ENCODE results near the gene BATF3. TPM values are rescaled to one million over a fixed set of nuclear protein-coding genes. Genes with fewer than 3 reads are reported as not detected.
"Not testable (repeated sequence)": the region's sequence is repeated elsewhere in the genome, so short reads cannot be mapped to it uniquely, and the experiment has no call there.

The BATF3 gene
- total RNA-seq, 3 donors from 2014 or later = 0.38 to 2.9 (median 1.6) TPM

GRCh38 chr1:212668477-212668876 lies 31.2 kb downstream of the BATF3 start:
- Histone ChIP-seq H3K9me3 (no peaks in the 10 kb centered on the region), H3K36me3 (ENCODE audit: low read depth) (no peaks in the 10 kb centered on the region), H3K4me1 (ENCODE audit: low read depth) (peaks cover 3% of the 10 kb centered on the region), H3K4me3 (no peak overlapping the region)
- TF ChIP-seq CTCF (IDR thresholded peaks at IDR 0.05) = no peak
- intact Hi-C loops (cut with DNase I, micrococcal nuclease) = no loop called here
- no peak for DNase-seq
- no peak for ATAC-seq

- ATAC-seq (peak; percentile 58), DNase-seq (no peak)
- no peaks in the 10 kb centered on the region for H3K9me3 ChIP-seq
- no peak overlapping the region for H3K4me3 ChIP-seq
- intact Hi-C loops (cut with DNase I, micrococcal nuclease) = no loop called here
- H3K4me1 ChIP-seq (ENCODE audit: low read depth) = peaks cover 3% of the 10 kb centered on the region
- no peaks in the 10 kb centered on the region for H3K36me3 ChIP-seq (ENCODE audit: low read depth)
- TF ChIP-seq CTCF (IDR thresholded peaks at IDR 0.05) = no peak
Observed at GRCh38 chr1:212667223-212668139, 32.2 kb downstream of the BATF3 start.

- DNase-seq = no peak
- Histone ChIP-seq H3K9me3 (no peaks in the 10 kb centered on the region), H3K36me3 (ENCODE audit: low read depth) (no peaks in the 10 kb centered on the region), H3K4me1 (ENCODE audit: low read depth) (peaks cover 3% of the 10 kb centered on the region), H3K4me3 (no peak overlapping the region)
- no peak for TF ChIP-seq CTCF (IDR thresholded peaks at IDR 0.05)
- intact Hi-C loops (cut with DNase I, micrococcal nuclease) = no loop called here
- no peak for ATAC-seq
Observed at GRCh38 chr1:212666116-212666775, 33.4 kb downstream of the BATF3 start.

GRCh38 chr1:212665241-212666115 lies 34.2 kb downstream of the BATF3 start:
- TF ChIP-seq CTCF (IDR thresholded peaks at IDR 0.05) = peak; percentile 94
- intact Hi-C loops (cut with DNase I, micrococcal nuclease) = no loop called here
- H3K36me3 ChIP-seq (ENCODE audit: low read depth) = no peaks in the 10 kb centered on the region
- H3K9me3 ChIP-seq = no peaks in the 10 kb centered on the region
- H3K4me3 ChIP-seq = no peak overlapping the region
- ATAC-seq = peak; percentile 96
- peak; percentile 82 to 89 (median 89) for DNase-seq
- peaks cover 3% of the 10 kb centered on the region for H3K4me1 ChIP-seq (ENCODE audit: low read depth)

- no peak for DNase-seq
- no peak for ATAC-seq
- Histone ChIP-seq H3K4me1 (ENCODE audit: low read depth) (peaks cover 3% of the 10 kb centered on the region), H3K36me3 (ENCODE audit: low read depth) (no peaks in the 10 kb centered on the region), H3K4me3 (no peak overlapping the region), H3K9me3 (no peaks in the 10 kb centered on the region)
- no peak for TF ChIP-seq CTCF (IDR thresholded peaks at IDR 0.05)
- intact Hi-C loops (cut with DNase I, micrococcal nuclease) = no loop called here
Observed at GRCh38 chr1:212664409-212665199, 35.0 kb downstream of the BATF3 start.

- ATAC-seq; intact Hi-C loops (cut with DNase I, micrococcal nuclease); DNase-seq; H3K4me1 ChIP-seq (ENCODE audit: low read depth); H3K4me3 ChIP-seq; H3K36me3 ChIP-seq (ENCODE audit: low read depth); H3K9me3 ChIP-seq: not testable (repeated sequence)
Observed at GRCh38 chr1:212658250-212658649, 41.4 kb downstream of the BATF3 start.
